Measurements from ENCODE around the gene NYAP1.
A peak's percentile ranks its signal among the peaks of the same experiment; 100 is the strongest.
"Not testable (repeated sequence)": the region's sequence is repeated elsewhere in the genome, so short reads cannot be mapped to it uniquely, and the experiment has no call there.

Gene NYAP1

DNA sequence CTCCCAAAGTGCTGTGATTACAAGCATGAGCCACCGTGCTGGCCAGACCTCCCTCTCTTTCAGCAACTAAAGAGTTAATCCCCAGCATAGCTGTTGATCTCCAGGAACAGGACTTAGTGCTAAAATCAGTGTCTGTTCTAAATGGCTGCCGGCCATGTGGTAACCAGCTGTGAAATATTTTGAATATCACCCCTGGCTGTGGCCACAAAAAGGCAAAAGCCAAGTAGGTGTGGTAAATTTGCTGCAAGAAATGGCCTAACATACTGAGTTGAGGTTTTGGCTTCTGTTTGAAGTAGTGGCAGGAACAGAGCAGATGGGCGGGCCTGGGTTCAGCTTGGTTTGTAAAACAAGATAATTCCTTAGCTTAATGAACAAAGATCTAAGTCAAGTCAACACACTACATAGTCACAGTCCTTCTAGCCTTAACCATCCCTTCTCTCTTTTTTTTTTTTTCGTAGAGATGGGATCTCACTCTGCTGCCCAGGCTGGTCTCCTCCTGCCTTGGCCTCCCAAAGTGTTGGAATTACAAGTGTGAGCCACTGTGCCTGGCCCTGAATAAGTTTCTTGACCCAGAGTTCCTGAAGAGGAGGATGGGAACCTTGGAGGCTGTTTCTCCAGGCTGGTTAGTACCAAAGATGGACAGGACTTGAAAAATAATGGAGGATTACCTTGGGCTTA, 32.5 kb downstream of the NYAP1 start:
- DNase-seq, result peak; percentile 20

DNA sequence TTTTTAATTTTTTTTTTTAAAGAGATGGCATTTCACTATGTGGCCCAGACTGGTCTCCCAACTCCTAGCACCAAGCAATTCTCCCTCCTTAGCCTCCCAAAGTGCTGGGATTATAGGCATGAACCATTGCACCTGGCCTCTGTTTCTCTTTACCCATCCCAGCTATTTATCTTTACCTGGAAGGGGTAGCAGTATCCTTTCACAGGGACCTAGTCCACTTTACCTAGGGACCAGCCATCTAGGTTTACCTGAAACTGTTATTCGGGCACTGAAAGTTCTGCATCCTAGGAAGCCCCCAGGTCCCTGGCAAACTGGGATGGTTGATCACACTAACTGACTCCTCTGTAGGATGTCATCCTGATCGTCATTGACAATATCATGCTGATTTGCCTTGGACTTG, 33.6 kb downstream of the NYAP1 start:
- no peak for DNase-seq

DNA sequence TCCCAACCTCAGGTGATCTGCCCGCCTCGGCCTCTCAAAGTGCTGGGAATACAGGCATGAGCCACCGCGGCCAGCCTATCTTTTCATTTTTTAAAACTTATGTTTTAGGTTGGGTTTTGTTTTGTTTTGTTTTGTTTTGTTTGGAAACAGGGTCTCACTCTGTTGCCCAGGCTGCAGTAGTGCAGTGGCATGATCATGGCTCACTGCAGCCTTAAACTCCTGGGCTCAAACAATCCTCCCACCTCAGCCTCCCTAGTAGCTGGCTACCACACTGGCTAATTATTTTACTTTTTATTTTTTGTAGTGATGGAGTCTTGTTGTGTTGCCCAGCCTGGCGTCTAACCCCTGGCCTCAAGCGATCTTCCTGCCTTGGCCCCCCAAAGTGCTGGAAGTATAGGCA, 35.9 kb downstream of the NYAP1 start:
- no peak for DNase-seq

DNA sequence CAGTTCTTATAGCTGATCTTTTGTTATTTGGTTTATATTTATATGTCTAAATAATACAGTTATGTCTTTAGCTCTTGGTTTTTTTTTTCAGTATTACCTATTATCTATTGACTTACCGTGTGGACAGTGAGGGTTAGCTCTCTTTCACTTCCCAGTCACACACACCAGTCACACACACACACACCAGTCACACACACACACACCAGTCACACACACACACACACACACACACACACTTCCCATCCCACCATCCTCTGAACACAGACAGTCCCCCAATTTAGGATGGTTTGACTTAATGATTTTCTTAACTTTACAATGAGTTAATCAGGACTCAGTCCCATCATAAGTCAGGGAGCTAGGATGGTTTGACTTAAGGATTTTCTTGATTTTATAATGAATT, 36.4 kb downstream of the NYAP1 start:
- DNase-seq, result no peak

DNA sequence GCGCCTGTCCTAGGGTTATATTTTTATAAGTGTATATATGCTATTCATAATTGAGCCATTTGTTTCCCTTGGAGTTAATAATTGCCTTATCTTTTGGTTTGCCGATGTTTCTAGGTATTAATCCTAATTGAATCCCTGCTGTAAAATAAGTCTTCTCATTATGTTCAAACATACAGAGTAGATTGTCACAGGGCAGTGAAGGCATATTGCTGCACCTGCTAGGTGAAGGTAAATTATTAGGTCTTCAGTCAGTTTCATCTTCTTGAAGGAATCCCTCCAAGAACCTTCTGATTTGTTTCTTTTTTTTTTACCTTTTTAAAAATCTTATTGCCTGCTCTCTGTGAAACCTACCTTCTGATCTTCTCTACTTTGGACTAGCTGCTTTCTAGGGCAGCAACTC, 37.3 kb downstream of the NYAP1 start:
- DNase-seq, result no peak

DNA sequence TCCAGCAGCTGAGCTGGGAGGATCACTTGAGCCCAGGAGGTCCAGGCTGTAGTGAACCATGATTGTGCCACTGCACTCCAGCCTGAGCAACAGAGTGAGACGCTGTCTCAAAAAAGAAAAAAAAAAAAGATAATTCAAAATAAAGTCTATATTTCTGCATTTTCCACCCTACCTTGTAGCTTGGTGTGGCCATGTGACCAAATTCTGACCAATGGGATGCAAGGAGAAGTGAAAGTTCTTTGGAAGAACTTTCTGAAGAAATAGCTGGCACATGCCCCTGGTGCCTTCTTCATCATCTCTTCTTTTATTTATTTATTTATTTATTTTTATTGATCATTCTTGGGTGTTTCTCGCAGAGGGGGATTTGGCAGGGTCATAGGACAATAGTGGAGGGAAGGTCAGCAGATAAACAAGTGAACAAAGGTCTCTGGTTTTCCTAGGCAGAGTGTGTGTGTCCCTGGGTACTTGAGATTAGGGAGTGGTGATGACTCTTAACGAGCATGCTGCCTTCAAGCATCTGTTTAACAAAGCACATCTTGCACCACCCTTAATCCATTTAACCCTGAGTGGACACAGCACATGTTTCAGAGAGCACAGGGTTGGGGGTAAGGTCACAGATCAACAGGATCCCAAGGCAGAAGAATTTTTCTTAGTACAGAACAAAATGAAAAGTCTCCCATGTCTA, 38.3 kb downstream of the NYAP1 start:
- DNase-seq, result not testable (repeated sequence)

DNA sequence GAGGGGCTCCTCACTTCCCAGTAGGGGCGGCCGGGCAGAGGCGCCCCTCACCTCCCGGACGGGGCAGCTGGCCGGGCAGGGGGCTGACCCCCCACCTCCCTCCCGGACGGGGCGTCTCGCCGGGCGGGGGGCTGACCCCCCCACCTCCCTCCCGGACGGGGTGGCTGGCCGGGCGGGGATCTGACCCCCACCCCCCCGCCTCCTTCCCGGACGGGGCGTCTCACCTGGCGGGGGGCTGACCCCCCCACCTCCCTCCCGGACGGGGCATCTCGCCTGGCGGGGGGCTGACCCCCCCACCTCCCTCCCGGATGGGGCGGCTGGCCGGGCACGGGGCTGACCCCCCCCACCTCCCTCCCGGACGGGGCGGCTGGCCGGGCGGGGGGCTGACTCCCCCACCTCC, 39.5 kb downstream of the NYAP1 start:
- not testable (repeated sequence) for DNase-seq

DNA sequence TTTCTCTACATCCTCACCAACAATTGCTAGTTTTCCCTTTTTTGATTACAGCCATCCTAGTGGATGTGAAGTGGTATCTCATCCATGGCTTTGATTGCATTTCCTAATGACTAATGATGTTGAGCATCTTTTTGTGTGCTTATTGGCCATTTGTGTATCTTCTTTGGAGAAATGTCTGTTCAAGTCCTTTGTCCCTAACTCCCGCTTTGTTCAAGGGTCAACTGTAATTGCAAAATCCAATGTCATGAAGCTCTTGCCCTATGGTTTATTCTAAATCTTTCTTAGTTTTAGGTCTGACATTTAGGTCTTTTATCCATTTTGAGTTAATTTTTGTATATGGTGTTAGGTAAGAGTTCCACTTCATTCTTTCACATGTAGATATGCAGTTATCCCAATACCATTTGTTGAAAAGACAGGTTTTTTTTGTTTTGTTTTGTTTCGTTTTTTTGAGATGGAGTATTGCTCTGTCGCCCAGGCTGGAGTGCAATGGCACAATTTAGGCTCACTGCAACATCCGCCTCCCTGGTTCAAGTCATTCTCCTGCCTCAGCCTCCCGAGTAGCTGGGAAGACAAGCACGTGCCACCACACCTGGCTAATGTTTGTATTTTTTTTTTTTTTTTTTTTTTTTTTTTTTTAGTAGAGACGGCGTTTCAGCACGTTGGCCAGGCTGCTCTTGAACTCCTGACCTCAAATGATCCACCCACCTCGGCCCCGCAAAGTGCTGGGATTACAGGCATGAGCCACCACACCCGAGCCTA, 44.6 kb downstream of the NYAP1 start:
- DNase-seq, result not testable (repeated sequence)

DNA sequence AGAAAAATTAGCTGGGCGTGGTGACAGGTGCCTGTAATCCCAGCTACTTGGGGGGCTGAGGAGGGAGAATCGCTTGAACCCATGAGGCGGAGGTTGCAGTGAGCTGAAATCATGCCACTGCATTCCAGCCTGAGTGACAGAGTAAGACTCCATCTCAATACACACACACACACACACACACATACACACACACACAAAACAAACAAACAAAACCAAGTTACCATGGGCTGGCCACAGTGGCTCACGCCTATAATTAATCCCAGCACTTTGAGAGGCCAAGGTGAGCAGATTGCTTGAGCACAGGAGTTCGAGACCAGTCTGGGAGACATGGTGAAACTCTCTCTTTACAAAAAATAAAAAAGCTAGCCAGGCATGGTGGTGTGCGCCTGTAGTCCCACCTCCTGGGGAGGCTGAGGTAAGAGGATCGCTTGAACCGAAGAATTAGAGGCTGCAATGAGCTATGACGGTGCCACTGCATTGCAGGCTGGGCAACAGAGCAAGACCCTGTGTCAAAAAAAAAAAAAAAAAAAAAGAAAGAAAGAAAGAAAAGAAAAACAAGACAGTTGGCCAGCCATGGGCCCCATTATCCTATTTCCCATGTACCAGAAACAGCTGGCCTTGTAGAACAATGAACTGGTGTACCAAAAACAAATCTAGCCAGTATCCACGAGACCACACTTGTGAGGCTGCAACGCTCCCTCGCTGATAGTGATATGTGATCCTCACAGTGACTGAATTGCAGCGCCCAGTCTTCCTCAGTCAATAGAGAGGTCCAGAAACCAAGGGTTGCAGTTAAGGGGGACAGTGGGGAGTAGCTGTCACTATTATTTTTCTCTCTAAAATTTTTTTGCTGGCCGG, 48.7 kb downstream of the NYAP1 start:
- no peak for DNase-seq

DNA sequence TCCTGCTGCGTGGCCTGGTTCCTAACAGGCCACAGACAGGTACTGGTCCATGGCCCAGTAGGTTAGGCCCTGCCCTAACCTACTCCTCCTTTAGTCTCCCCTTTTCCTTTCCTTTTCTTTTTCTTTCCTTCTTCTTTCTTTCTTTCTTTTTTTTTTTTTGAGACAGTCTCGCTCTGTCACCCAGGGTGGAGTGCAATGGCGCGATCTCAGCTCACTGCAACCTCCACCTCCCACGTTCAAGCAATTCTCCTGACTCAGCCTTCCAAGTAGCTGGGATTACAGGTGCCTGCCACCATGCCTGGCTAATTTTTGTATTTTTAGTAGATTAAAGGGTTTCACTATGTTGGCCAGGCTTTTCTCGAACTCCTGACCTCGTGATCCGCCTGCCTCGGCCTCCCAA, 52.3 kb downstream of the NYAP1 start:
- DNase-seq, result not testable (repeated sequence)

DNA sequence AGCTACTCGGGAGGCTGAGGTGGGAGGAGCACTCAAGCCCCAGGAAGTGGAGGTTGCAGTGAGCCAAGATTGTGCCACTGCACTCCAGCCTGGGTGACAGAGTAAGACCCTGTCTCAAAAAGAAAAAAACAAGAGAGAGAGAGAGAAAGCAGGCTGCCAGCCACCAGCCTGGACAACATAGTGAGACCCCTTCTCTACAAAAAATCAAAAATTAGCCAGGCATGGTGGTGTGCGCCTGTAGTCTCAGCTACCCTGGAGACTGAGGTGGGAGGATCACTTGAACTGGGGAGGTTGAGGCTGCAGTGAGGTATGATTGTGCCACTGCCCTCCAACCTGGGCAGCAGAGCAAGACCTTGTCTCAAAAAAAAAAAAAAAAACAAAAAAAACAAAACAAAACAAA, 53.0 kb downstream of the NYAP1 start:
- not testable (repeated sequence) for DNase-seq

DNA sequence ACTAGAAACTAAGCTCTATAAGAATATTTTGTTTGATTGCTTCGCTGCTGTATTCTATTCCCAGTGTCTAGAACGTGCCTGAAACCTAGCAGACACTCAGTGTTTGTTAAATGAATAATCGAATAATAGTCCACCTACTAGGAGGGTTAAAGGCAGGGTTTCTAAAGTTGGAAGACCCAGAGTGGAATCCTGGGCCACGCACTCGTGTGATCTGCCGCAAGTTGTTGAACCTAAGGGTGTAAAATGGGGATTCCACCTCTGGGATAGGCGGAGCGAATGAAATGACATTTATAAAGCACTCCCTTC, 54.6 kb downstream of the NYAP1 start:
- no peak for DNase-seq

DNA sequence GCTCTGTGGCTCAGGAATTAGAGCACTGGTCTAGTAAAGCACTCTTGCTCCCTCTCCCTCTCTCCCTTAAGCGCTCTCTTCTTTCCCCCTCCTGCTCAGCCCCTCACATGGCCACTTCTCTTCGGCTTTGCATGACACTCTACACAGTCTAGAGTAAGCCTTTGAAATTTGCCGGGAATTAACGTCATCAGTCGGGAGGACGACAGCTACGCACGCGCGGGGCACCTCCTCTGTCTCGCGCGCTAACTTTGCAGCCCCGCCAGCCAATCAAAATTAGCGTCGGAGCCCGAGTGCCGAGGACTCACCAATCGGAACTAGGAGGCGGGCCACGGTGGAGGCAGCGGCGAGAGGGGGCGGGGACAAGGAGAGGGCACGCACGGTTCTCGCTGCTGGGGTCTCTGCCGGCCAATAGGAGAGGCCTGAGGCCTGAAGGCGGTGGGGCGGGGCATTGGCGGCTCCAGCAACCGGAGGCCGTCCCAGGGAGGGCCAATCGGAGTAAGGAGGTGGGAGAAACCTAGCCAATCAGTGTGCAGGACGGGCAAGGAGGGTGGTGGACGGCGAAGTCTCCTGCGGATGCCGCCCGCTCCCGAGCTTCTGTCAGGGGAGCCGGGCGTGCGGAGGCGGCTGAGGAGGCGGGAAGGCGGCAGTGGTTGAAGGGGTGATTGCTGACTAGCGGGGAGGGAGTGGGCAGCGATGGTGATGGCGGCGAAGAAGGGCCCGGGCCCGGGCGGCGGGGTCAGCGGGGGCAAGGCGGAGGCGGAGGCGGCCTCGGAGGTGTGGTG, 55.1 kb downstream of the NYAP1 start, which contains the start of gene AGFG2:
TSS of gene AGFG2 (plus strand) at position 550 of the 782 bp plus-strand sequence. CDS start at position 694, 144 bp downstream.
- peak; percentile 100 for DNase-seq

DNA sequence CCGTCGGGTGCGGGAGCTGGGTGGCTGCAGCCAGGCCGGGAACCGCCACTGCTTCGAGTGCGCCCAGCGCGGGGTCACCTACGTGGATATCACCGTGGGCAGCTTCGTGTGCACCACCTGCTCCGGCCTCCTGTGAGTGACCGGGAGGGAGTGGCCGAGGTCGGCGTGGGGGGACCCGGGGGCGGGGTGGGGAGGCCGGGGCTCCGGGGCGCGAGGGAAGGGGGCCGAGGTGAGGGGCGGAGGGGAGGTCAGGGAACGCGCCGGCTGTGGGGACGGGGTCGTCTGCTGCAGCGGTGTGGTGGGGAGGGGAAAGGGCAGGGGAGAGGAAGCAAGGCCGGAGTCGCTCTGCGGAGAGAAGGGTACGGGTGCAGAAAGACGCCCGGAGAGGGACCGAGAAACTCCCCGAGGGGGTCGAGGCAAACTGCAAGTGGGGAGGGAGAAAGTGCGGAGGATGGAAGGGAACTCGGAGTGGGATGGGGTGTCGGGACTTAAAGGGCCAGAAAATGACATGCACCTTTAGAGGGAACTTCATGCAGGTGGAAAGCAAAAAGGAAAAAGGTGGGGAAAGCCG, 55.8 kb downstream of the NYAP1 start:
- DNase-seq, result peak; percentile 34

DNA sequence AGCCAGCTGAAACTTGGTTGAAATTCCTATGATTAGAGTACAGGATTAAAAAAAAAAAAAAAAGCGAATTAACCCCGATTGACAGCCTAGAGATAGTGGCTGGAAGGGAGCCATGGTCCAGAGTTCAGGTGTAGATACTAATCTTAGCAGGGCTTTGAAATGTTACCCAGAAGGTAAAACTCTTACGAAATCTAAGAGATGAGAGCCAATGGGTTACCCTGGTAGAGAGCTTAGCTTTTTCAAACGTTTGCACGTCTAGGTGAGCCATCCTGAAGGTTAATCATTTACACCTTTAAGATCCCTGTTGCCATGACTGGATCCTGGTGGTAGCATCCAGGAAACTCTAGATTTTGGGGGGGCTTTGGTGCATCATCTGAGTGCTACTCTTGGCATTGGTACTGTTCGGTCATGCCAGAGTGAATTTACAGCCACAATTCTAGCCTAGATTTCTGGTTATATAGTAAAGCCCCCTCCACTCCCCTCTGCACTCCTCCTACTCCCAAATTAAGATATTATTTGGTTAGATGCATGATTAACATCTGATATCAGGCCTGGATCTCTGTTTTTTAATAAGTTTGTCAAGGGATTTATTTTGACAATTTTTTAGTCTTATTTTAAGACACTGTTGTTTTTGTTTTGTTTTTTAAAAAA, 56.5 kb downstream of the NYAP1 start:
- no peak for DNase-seq

DNA sequence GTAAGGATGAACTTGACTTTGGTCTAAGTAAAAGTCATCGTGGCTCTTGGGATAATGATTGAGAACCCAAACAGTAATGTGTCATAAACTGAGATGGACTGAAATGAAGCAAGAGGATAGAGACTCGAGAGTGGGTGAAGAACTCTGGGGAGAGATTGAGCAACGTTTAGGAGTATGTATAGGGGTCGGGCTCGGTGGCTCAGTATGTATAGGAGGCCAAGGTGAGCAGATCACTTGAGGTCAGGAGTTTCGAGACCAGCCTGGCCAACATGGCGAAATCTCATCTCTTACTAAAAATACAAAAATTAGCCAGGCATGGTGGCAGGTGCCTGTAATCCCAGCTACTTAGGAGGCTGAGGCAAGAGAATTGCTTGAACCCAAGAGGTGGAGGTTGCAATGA, 57.6 kb downstream of the NYAP1 start:
- not testable (repeated sequence) for DNase-seq

DNA sequence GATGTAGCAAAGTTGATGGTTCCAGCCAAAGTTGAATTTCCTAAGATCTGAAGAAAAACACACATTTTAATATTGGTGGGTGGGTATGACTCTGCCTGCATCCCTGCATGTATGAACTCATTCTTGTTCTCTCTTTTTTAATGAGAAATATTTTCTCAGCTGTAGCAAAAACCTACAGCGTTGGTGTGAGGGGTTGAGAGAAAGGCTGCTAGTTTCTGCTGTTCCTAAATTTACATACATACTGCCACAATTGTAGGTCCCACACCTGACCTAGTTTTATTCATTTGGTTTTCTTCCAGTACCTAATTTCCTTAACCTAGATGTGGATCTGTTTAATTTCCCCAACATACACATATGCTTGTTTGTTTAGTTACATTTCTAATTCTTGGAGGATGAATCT, 59.9 kb downstream of the NYAP1 start:
- DNase-seq, result no peak

DNA sequence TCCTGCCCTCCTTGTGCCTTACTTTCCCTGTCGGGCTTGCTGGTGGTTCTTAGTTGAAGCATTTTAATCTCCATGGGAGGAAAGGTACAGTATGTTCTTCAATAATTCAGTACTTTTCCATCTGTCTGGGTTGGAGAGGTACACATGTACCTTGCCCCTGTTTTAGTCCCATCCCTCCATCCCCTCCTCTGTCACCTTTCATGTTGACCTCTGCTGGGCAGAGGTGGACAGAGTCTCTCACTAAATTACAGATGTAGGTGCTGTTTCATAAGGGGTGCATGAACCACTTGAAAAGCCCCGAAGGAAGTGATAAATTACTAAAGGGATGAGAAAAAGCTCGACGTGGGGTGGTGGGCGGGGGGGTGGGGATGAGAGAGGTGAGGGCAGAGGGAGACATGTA, 60.7 kb downstream of the NYAP1 start:
- DNase-seq, result no peak

Data from stimulated activated CD4-positive, alpha-beta T cell treated with anti-CD3 and anti-CD28 coated beads, Interleukin-15, amount 100 ng/mL, for 24 hours (primary cell).